Activated gamma-delta T cell (primary cell): Measurements from ENCODE around the gene SMPD1.

ENCODE experiments used
- DNase-seq: peaks from one replicate; lab custom pipeline; 2025; lab: John Stamatoyannopoulos, UW
- total RNA-seq, 2 donors: gene quantifications; one replicate each; lab custom pipeline; 2026; lab: John Stamatoyannopoulos, UW

The SMPD1 gene
- 27.1 to 29.6 reads per million in 2 donors for total RNA-seq

DNA sequence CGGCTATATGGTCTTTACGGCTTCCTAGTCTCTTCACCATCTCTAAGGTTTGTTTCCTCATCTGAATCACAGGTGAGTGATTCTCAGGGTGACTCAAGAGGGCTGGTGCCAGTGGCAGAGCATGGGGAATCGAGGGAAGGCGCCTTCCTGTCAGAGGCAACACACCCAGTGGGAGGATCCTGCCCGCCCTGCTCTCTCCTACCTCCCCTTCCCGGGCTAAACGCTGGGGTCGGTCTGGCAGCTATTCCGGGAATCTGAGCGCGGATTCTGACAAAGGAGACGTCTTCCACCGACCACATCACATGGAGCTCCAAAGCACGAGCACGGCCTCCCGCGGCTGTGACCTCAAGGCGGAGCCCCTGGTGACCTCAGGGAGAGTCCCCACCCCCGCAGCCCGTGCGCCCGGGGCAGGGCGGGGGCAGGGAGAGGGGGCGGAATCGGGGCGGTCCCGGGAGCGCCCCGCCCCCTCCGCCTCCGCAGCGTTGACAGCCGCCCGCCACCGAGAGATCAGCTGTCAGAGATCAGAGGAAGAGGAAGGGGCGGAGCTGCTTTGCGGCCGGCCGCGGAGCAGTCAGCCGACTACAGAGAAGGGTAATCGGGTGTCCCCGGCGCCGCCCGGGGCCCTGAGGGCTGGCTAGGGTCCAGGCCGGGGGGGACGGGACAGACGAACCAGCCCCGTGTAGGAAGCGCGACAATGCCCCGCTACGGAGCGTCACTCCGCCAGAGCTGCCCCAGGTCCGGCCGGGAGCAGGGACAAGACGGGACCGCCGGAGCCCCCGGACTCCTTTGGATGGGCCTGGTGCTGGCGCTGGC lies at the start of gene SMPD1:
TSS of gene SMPD1 (plus strand) at position 570 of the 813 bp plus-strand sequence. CDS start at position 695, 125 bp downstream.
- DNase-seq, result peak; percentile 94

GRCh38 chr11:6345366-6345765 lies 44.9 kb upstream of the SMPD1 start:
- DNase-seq, result no peak

DNA sequence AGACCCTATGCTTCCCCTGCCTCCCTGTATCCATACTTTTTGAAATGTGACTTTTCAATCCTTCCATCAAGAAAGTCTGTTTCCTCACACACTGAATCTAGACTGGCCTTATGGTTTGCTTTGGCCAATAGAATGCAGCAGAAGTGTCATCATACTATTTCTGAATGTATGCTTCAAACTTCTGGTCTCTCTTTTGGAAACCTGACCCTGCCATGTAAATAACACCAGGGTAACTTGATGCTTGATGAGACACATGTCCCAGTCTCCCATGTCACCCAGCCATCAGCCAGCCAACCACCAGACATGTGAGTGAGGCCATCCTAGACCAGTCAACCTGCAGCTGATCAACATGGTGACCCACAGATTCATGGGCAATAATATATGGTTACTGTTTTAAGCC lies 40.2 kb upstream of the SMPD1 start:
- no peak for DNase-seq

- DNase-seq, result no peak
Measured at GRCh38 chr11:6350486-6350885, 39.8 kb upstream of the SMPD1 start.

DNA sequence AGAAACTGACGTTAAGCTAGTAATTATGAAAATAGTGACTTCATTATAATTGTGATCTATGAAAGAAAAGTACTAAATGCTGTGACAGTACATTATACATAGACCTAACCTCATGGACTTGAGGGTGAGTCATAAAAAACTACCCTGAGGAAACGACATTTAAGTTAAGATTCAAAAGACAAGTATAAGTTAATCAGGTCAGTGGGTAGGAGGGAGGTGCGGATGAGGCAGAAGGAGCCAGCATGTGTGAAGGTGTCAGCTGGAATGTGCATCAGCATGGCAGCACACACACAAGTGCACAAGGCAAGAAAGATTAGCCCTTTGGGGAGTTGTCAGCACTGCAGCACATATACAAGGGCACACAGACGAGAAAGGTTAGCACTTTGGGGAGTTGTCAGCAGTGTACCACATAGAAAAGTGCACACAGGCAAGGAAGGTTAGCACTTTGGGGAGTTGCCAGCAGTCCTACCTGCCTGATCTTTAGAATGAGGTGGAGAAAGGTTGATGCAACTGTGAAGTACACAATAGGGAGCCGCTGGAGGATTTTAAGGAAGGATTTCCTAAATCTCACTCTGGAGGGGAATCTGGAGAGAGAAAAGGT lies 38.4 kb upstream of the SMPD1 start:
- no peak for DNase-seq

DNA sequence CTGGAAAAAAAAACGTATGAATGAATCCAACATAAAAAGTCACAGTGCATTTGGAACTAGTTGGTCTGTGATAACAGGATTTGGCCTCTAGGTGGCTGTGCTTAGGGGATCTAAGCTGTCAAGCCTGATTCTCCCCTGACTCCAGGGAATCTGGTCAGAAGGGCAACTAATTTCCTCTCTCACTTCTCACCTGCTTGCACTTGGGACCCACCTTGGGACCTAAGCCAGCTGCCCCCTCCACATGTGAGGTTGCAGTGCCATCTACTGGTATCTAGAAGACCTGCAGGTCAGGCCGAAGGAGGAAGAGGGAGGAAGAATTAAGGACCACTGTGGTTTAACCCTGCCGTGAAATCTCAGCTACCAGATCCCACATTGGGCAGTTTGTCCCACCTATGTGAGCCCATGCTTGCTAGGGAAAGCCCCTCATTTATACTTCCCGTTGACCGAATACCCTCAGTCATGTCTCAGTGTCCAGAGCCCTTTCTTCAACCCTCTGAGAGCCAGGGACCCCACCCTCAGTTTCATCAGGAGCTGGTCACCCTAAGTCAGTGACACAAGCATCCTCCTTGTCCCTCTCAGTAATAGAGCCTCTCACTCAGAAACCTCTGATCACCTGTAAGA lies 36.8 kb upstream of the SMPD1 start:
- DNase-seq, result no peak

DNA sequence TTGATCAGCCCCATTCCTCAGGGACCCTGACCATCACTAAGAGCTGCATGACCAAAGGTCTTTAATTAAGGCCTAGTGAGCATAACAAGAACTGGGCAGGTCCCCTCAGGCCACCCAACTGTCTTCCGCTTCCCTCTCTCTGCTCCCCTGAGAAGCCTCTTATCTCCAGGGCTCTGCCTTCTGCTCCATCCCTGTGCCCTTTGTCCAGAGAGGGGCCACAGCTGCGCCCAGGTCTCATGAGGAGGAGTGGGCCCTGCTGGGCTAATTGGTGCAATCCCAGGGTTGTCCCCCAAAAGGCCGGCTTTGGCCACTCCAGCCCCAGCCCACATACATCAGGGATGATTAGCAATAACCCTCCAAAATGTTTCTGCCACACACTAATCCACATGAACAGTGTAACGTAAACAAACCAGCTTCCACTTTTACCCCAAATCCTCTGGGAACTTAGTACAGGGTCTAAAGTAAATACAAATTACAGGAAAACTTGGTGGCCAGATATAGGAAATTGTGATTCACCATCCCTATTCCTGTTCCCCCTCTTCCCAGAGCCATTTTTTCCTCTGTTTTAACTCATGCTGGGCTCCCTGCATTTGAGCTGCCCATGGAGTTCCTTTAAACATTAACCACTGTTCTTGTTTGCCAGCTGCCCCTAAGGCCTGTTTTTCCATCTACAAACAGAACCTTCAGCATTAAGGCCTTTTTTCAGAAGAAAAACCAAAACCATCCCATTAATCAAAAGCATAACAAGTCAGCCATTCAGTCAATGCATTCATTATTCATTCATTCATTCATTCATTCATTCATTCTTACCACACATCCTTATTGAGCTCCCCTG lies 35.4 kb upstream of the SMPD1 start:
- no peak for DNase-seq

DNA sequence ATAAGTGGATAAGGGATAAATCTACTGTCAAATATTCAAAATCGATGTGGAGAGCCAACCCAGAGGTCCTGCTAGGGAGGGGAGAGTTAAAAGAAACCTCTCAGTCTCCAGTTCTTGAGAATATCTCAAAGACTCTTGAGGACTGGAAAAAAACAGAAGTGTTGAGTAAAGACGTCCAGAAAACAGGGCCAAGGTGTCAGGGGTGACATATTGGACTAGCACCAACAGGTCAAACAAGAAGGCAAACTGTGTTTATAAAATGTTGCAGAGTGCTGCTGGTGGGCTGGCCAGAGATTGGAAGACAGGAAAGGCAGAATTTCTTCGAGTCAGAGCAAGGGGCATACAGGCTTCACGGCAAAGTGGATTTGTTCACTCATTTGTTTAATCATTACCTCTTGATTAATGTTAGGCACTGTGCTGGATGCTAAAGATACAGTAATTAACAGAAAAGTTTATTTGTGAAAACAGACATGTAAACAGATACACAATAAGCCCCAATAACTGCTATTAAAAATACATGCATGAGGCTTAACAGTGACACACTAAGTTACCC lies 33.7 kb upstream of the SMPD1 start:
- no peak for DNase-seq

DNA sequence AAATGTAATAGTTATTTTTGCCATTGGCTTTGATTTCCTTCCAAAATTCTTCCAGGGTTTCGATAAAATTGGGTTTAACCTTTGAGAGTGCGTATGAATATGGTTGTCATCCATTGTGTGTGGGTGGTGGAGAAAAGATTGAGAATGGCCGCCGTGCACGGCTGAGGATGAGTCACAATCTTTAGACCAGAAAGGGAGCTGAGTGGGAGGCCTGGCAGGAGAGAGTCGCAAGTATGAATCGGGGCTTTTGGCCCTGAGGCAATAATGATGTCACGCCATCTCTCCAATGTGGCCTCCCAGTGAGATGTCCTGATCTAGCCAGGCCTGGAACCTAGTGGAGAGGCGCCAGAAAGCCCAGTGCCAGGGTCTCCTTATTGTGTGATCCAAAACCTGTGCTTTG lies 33.1 kb upstream of the SMPD1 start:
- DNase-seq, result no peak

GRCh38 chr11:6360183-6360582 lies 30.1 kb upstream of the SMPD1 start:
- no peak for DNase-seq

- no peak for DNase-seq
Measured at GRCh38 chr11:6362185-6362872, 27.9 kb upstream of the SMPD1 start.

DNA sequence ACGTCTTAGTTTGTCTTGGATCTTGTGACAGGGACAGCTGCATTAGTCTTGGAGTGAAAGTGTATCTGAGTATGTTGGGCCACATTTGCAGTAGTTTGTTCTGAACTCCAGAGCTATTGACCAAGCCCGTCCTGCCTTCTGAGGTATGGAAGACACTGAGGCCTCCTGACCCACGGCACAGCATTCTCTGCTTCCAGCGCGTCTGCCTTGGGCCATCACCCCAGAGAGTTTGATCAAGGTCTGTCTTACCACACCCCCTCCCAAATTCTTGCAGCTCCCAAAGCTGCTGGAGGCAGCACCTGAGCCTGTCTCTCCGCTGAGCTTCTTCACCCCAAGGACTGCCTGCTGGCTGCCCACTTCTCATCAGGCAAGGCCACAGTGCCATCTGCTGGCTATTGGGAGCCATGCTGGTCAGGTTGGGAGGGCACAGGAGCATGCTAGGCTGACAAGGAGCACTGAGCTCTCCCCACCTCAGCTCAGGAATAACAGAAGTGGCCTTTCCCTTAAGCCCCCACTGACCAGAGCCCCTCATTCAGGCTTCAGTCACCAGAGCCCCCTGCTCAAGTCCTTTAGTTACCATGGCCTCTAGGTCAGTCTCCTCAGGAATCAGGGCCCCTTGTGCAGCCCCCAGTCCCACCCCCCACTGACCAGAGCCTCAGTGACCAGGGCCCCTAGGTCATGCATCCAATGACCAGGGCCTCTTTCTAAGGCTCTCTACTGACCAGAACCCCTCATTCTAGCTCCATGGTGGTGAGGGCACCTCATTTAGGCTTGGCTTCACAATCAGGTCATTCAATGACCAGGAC lies 27.2 kb upstream of the SMPD1 start:
- DNase-seq, result no peak

DNA sequence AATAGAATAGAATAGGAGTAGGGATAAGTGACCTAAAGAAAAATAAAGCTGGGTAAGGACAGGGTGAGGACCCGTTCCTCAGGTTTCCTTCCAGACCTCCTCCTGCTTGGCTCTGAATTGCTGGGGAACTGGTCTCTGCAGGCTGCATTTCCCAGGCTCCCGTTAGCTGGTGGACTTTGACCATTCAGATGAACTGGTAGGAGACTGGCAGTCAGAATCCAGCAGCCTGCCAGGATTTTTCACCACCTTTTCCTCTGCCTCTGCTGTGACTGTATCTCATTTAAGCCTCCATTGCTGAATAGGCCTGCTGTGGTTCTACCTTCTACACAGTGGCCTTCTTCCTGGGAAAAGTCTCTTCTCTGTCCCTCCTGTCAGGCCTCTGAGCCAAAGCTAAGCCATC lies 24.6 kb upstream of the SMPD1 start:
- no peak for DNase-seq

DNA sequence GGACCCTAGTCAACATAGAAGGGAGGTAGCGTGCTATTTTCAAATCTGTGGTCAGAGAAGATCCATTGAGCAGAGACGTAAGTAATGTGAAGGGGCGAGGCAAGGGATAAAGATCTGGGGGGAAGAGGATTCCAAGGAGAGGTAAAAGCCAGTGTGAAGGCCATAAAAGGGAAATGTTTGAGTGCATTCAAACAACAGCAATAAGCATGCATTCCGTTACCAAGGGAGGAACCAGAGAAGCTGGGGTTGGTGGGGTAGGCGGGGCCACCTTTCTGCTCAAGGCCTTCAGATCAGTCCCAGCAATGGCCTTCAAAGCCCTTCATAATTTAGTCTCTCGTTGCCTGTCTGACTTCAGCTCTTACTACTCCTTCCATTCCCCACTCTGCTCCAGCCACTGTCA lies 18.4 kb upstream of the SMPD1 start:
- DNase-seq, result no peak

- DNase-seq, result no peak
Measured at GRCh38 chr11:6377902-6378639, 12.2 kb upstream of the SMPD1 start.

DNA sequence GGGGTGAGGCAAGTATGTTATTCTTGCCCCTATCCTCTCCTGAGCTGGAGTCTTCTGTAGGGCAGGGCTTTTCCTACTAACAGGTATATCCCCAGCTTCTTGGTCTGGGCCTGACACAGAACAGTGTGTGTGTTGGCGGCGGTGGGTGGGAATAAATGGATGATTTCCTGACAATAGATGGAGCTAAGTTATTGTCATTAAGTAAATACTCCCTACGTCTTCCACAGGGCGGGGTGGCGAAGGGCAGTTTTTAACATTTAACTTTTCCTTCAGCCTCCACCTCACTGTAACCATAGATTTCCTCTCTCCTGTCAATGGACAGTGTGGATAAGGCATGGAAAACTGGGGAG lies 11.7 kb upstream of the SMPD1 start:
- DNase-seq, result no peak

DNA sequence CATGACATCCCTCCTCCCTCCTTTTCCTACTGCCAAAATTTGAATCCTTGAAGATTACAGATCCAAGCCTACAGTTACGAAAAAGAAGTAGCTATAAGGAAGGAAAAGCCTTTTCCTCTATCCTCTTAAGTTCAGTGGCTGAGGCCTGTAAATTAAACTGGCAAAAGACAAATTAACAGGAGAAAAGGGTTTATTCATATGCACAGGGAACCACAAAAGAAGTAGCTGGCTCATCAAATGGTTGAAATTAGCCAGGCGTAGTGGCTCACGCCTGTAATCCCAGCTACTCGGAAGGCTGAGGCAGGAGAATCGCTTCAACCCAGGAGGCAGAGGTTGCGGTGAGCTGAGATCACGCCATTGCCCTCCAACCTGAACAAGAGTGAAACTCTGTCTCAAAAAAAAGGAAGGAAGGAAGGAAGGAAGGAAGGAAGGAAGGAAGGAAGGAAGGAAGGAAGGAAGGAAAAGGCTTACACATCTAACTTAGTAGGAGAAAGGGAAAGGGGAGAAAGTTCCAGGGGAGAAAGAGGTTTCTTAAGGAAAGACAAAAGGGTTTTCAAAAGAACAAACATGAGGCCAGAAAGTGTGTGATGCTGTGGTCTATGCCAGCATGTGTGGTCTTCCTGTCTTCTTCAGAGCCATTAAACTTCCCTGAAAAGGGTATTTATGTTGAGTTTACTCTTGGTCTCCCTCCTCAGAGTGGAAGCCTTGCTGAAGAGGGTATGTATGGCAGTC lies 5.1 kb upstream of the SMPD1 start:
- no peak for DNase-seq

- no peak for DNase-seq
Measured at GRCh38 chr11:6387811-6388599, 2.3 kb upstream of the SMPD1 start.
